HEK293T (cell line): ENCODE data around the gene BAIAP2L1.

ENCODE experiments used
- CTCF ChIA-PET: fragments of 350-600 bp; formaldehyde crosslinking; extraction: SDS; loops from one replicate; lab custom pipeline; 2021; ENCODE audit warnings: antibody characterized with exemption, inconsistent platforms; lab: Yijun Ruan, JAX
- POLR2A ChIA-PET: fragments of 350-600 bp; formaldehyde crosslinking; extraction: SDS; loops from one replicate; lab custom pipeline; 2020; ENCODE audit warnings: antibody characterized with exemption, inconsistent platforms; lab: Yijun Ruan, JAX
- DNase-seq: peaks from one replicate; pipeline ENCODE4 v3.0.0; 2012; ENCODE audit warnings: mixed read lengths; ENCODE audit errors: extremely low spot score
- ARNT ChIP-seq: fragments of 450-650 bp; IDR thresholded peaks from 2 replicates; pipeline ENCODE4 v1.6.1; 2017; ENCODE audit warnings: mild to moderate bottlenecking
- BHLHE40 ChIP-seq: fragments of 450-650 bp; IDR thresholded peaks from 2 replicates; pipeline ENCODE4 v1.6.1; 2016; ENCODE audit warnings: mild to moderate bottlenecking, moderate library complexity, borderline replicate concordance
- CTBP1 ChIP-seq: fragments of 450-650 bp; IDR thresholded peaks from 2 replicates; pipeline ENCODE4 v1.6.1; 2016; ENCODE audit warnings: borderline replicate concordance
- ELF4 ChIP-seq: fragments of 450-650 bp; IDR thresholded peaks from 2 replicates; pipeline ENCODE4 v1.6.1; 2017; ENCODE audit warnings: antibody characterized with exemption
- FOXA1 ChIP-seq: fragments of 450-650 bp; IDR thresholded peaks from 2 replicates; pipeline ENCODE4 v1.6.1; 2016; ENCODE audit warnings: mild to moderate bottlenecking
- FOXK2 ChIP-seq: fragments of 450-650 bp; IDR thresholded peaks from 2 replicates; pipeline ENCODE4 v1.6.1; 2016; ENCODE audit warnings: mild to moderate bottlenecking
- FOXM1 ChIP-seq: fragments of 450-650 bp; IDR thresholded peaks from 2 replicates; pipeline ENCODE4 v1.6.1; 2017; ENCODE audit warnings: mild to moderate bottlenecking, borderline replicate concordance
- HDGF ChIP-seq: fragments of 450-650 bp; IDR thresholded peaks from 2 replicates; pipeline ENCODE4 v1.6.1; 2017; ENCODE audit warnings: antibody characterized with exemption, borderline replicate concordance
- L3MBTL2 ChIP-seq: fragments of 450-650 bp; conservative IDR thresholded peaks from 2 replicates; pipeline ENCODE4 v1.6.1; 2016; ENCODE audit warnings: mild to moderate bottlenecking
- LEF1 ChIP-seq: fragments of 450-650 bp; IDR thresholded peaks from 2 replicates; pipeline ENCODE4 v1.6.1; 2017; ENCODE audit warnings: mild to moderate bottlenecking, borderline replicate concordance
- NFRKB ChIP-seq: fragments of 450-650 bp; IDR thresholded peaks from 2 replicates; pipeline ENCODE4 v1.6.1; 2016; ENCODE audit warnings: mild to moderate bottlenecking, moderate library complexity
- SP1 ChIP-seq: fragments of 450-650 bp; IDR thresholded peaks from 2 replicates; pipeline ENCODE4 v1.6.1; 2017
- SUZ12 ChIP-seq: fragments of 450-650 bp; IDR thresholded peaks from 2 replicates; pipeline ENCODE4 v1.6.1; 2016; ENCODE audit warnings: mild to moderate bottlenecking
- TARDBP ChIP-seq: fragments of 450-650 bp; IDR thresholded peaks from 2 replicates; pipeline ENCODE4 v1.6.1; 2016
- ZNF384 ChIP-seq: fragments of 450-650 bp; IDR thresholded peaks from 2 replicates; pipeline ENCODE4 v1.6.1; 2016
- TF ChIP-seq, protein P1 (sequence below): fragments of 450-650 bp; IDR thresholded peaks from 2 replicates; pipeline ENCODE4 v1.6.1; 2016

BAIAP2L1 gene

DNA sequence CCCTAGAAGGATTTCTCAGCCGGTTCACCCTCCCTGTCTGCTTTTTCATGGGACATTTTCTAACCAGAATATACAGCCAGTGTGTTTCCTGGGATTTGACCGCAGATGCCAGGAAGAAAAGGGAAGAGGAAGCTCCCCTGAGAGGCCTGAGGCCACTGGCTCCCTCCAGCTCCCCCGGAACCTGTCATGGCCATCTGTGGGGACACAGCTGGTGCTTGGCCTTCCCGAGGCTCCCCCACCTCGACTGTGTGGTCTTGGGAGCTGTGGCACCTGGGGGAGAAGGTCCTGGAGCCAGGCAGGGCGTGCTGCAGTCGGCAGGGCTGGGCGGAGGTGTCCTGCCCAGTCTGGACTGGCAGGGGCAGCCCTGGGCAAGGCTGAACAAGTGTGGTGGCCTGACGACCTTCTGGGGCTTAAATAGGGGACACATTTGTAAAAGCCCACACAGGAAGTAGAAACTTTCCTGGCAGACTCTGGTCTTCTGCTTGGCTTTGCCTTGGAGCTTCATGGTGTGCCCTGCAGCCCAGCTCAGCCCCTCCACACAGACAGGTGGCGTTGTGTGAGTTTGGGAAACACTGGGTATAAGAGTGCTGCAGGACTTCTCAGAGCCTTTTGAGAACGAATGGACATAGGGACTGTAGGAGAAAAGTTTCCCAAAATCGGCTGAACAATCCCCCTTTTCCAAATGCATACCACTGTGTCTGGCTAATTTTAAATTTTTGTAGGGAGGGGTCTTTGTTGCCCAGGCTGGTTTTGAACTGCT, 112.6 kb downstream of the BAIAP2L1 start:
- POLR2A ChIA-PET: interaction anchor here (1.2 kb wide), 1 partner anchor 113 kb away, joined by 3 read pairs; the partner anchor contains the start of gene BAIAP2L1
- DNase-seq: no peak
- CTCF ChIA-PET: no interaction called here
- TF ChIP-seq HDGF (no peak), L3MBTL2 (no peak), FOXM1 (no peak), ARNT (no peak), SUZ12 (no peak), LEF1 (no peak), NFRKB (no peak), CTBP1 (no peak), ZNF384 (no peak), ELF4 (no peak), FOXA1 (no peak)
- TF ChIP-seq, protein P1, sequence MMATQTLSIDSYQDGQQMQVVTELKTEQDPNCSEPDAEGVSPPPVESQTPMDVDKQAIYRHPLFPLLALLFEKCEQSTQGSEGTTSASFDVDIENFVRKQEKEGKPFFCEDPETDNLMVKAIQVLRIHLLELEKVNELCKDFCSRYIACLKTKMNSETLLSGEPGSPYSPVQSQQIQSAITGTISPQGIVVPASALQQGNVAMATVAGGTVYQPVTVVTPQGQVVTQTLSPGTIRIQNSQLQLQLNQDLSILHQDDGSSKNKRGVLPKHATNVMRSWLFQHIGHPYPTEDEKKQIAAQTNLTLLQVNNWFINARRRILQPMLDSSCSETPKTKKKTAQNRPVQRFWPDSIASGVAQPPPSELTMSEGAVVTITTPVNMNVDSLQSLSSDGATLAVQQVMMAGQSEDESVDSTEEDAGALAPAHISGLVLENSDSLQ: no peak

DNA sequence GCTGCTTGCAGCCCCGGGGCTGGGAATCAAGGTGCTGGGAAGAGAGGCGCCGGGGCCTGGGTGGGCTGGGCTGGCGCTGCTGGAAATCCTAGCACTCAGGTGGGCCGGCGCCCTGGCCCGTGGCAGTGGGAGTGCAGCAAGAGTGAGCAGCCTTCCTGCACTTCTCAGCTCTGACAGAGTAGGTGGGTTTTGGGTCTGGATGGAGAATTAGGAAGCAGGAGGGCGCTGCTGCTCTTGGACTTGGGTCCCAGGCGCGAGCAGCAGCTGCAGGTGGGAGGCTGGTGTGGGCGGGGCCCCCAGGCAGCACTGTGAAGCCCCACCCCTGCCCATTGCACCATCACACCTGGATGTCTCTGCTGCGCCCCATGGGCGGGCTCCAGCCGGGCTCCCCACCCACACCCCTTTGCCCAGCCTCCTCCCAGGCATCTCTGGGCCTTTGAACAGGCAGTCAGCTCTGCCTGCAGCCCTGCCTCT, 113.4 kb downstream of the BAIAP2L1 start:
- TF ChIP-seq, protein P1: no peak
- no peak for TF ChIP-seq ELF4
- no peak for TF ChIP-seq FOXM1
- TF ChIP-seq BHLHE40: no peak
- TF ChIP-seq SP1: no peak
- TF ChIP-seq NFRKB: no peak
- no peak for TF ChIP-seq TARDBP
- TF ChIP-seq FOXK2: no peak
- no peak for TF ChIP-seq FOXA1
- TF ChIP-seq ARNT: no peak
- TF ChIP-seq HDGF: no peak
- no peak for TF ChIP-seq SUZ12
- no peak for TF ChIP-seq LEF1
- no peak for TF ChIP-seq L3MBTL2
- no peak for TF ChIP-seq ZNF384
- TF ChIP-seq CTBP1: no peak
- DNase-seq: no peak
- POLR2A ChIA-PET: no interaction called here
- CTCF ChIA-PET: no interaction called here

DNA sequence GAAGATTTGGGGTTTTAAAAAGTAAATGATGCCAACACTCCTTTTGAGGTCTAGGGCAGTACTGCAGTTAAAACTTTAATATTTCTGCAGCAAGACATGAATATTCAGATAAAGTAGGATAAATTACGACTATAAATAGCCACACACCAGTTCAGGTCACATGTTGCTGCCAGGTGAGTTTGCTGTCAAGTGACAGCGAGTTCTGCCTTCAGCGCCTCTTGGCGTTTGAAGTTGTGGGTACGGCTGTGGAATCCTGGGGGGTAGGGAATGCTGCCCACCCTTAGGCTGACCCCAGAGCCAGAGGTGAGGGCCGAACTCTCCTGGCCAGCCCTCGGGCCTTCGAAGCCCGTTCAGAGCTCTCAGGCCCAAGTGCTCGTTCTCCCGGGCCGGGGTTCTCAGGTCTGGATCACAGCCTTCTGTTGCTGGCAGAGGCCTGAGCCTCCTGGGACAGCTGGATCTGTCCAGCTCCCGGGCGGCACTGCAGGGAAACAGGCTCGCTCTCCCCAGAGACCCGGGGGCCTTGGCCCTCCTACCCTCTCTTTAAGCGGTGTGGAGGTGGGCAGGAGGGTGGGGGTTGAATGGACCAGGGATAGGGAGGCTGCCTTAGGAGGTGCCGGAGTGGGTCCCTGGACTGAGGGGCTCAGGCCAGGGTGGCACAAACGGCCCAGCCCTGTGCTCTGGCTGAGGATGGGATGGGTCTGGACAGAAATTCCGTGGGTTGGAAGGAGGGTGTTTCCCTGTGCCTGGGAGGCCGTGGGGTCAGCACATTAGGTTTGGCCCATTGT, 114.0 kb downstream of the BAIAP2L1 start:
- ChIA-PET POLR2A (no interaction called here), CTCF (no interaction called here)
- DNase-seq: no peak
- TF ChIP-seq LEF1: no peak
- TF ChIP-seq ZNF384: no peak
- no peak for TF ChIP-seq L3MBTL2
- TF ChIP-seq NFRKB: no peak
- TF ChIP-seq FOXM1: no peak
- no peak for TF ChIP-seq SP1
- TF ChIP-seq HDGF: no peak
- TF ChIP-seq, protein P1: no peak
- no peak for TF ChIP-seq ARNT
- TF ChIP-seq BHLHE40: no peak
- no peak for TF ChIP-seq FOXA1
- TF ChIP-seq TARDBP: no peak
- no peak for TF ChIP-seq FOXK2
- no peak for TF ChIP-seq CTBP1
- no peak for TF ChIP-seq ELF4
- TF ChIP-seq SUZ12: no peak

DNA sequence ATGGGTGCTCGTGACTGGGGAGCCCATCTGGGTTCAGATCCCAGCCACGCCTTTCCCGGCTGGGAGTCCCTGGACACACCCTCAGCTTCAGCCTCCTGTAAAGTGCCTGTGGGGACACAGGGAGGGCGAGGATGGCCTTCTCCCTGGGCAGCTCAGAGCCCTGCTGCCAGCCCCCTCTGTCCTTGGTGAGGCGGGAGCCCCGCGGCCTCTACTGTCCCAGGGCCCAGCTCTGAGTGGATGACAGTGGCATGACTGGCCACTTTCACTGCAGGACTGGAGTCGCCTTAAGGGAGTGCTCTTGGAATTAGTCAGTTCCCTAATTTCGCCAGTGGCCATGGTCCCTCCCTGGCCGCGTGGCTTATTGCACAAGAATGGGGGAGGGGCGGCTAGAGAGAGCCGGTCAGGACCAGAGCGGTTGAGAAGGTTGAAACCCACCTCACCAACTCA, 114.8 kb downstream of the BAIAP2L1 start:
- CTCF ChIA-PET: no interaction called here
- POLR2A ChIA-PET: no interaction called here
- TF ChIP-seq LEF1 (no peak), L3MBTL2 (no peak), ARNT (no peak), CTBP1 (no peak), ELF4 (no peak), FOXK2 (no peak), FOXM1 (no peak), FOXA1 (no peak), BHLHE40 (no peak), TARDBP (no peak), HDGF (no peak), ZNF384 (no peak), SUZ12 (no peak)
- TF ChIP-seq, protein P1: no peak
- DNase-seq: no peak
